Erythroblast (primary cell): ENCODE results near the gene AJM1.
A peak's percentile ranks its signal among the peaks of the same experiment; 100 is the strongest.
"Not testable (repeated sequence)": the region's sequence is repeated elsewhere in the genome, so short reads cannot be mapped to it uniquely, and the experiment has no call there.

Experiments
- DNase-seq, 2 experiments: peaks; one replicate each; lab custom pipeline; 2025; lab: John Stamatoyannopoulos, UW
- GATA1 ChIP-seq: IDR thresholded peaks from 2 replicates; pipeline ENCODE4 v1.6.1; 2011; ENCODE audit warnings: low read depth, mild to moderate bottlenecking, control low read depth, low read length, moderate library complexity
- POLR2A ChIP-seq: IDR thresholded peaks from 2 replicates; pipeline ENCODE4 v1.6.1; 2011; ENCODE audit warnings: mild to moderate bottlenecking, low read length

Gene AJM1

GRCh38 chr9:136868644-136869043 lies 26.4 kb downstream of the AJM1 start:
- TF ChIP-seq POLR2A (no peak), GATA1 (no peak)
- no peak for DNase-seq

- not testable (repeated sequence) for DNase-seq
Measured at GRCh38 chr9:136869611-136870010, 27.3 kb downstream of the AJM1 start.

GRCh38 chr9:136875155-136875554 lies 32.9 kb downstream of the AJM1 start:
- TF ChIP-seq GATA1 (no peak), POLR2A (no peak)
- DNase-seq, result peak in 1 of 2 experiments; percentile 38

- no peak for DNase-seq
- no peak for TF ChIP-seq POLR2A
- no peak for TF ChIP-seq GATA1
Measured at GRCh38 chr9:136876476-136876875, 34.2 kb downstream of the AJM1 start.

GRCh38 chr9:136880651-136881050 lies 38.4 kb downstream of the AJM1 start:
- DNase-seq, result no peak
- TF ChIP-seq GATA1 (no peak), POLR2A (no peak)

- peak in 1 of 2 experiments; percentile 28 for DNase-seq
- TF ChIP-seq POLR2A (no peak), GATA1 (no peak)
Measured at GRCh38 chr9:136881691-136882108, 39.4 kb downstream of the AJM1 start.

GRCh38 chr9:136882109-136882946 lies 40.0 kb downstream of the AJM1 start:
- TF ChIP-seq GATA1 (no peak), POLR2A (no peak)
- peak in 1 of 2 experiments; percentile 44 for DNase-seq

GRCh38 chr9:136882947-136883283 lies 40.6 kb downstream of the AJM1 start:
- DNase-seq, result not testable (repeated sequence)

GRCh38 chr9:136883670-136884069 lies 41.4 kb downstream of the AJM1 start:
- not testable (repeated sequence) for DNase-seq

GRCh38 chr9:136885950-136886578 lies 43.8 kb downstream of the AJM1 start, which contains the start of gene TRAF2:
Gene TRAF2, plus strand, starts transcription at chr9:136886516. Its CDS starts 12,225 bp downstream, at chr9:136898741.
- TF ChIP-seq GATA1, result no peak
- TF ChIP-seq POLR2A, result peak; percentile 74
- peak; percentile 99 to 100 for DNase-seq

- TF ChIP-seq GATA1, result no peak
- TF ChIP-seq POLR2A, result no peak
- peak; percentile 46 to 55 for DNase-seq
Measured at GRCh38 chr9:136886610-136887597, 44.6 kb downstream of the AJM1 start.

GRCh38 chr9:136888454-136888853 lies 46.2 kb downstream of the AJM1 start:
- no peak for DNase-seq
- TF ChIP-seq POLR2A, result no peak
- no peak for TF ChIP-seq GATA1

GRCh38 chr9:136889858-136890257 lies 47.6 kb downstream of the AJM1 start:
- TF ChIP-seq GATA1 (no peak), POLR2A (no peak)

GRCh38 chr9:136890661-136891060 lies 48.4 kb downstream of the AJM1 start:
- no peak for DNase-seq
- TF ChIP-seq POLR2A (no peak), GATA1 (no peak)

More at GRCh38 chr9:136889858-136890257, 47.6 kb downstream of the AJM1 start:
- no peak for DNase-seq
